Activated naive CD8-positive, alpha-beta T cell (primary cell): ENCODE measurements around the gene AKR1D1.
"Not testable (repeated sequence)": the region's sequence is repeated elsewhere in the genome, so short reads cannot be mapped to it uniquely, and the experiment has no call there.

Source experiments
- H3K27ac Mint-ChIP-seq: one replicate; pipeline ENCODE4 v1.8.0; 2021; ENCODE audit warnings: mixed read lengths
- H3K27me3 Mint-ChIP-seq: one replicate; pipeline ENCODE4 v1.8.0; 2021; ENCODE audit warnings: mixed read lengths
- H3K36me3 Mint-ChIP-seq: one replicate; pipeline ENCODE4 v1.8.0; 2021; ENCODE audit warnings: mixed read lengths
- H3K4me1 Mint-ChIP-seq: one replicate; pipeline ENCODE4 v1.8.0; 2021; ENCODE audit warnings: low read depth, mixed read lengths
- H3K4me3 Mint-ChIP-seq: one replicate; pipeline ENCODE4 v1.8.0; 2021; ENCODE audit warnings: mild to moderate bottlenecking, mixed read lengths
- H3K9me3 Mint-ChIP-seq: one replicate; pipeline ENCODE4 v1.8.0; 2021; ENCODE audit warnings: low read depth, mixed read lengths

The AKR1D1 gene, protein sequence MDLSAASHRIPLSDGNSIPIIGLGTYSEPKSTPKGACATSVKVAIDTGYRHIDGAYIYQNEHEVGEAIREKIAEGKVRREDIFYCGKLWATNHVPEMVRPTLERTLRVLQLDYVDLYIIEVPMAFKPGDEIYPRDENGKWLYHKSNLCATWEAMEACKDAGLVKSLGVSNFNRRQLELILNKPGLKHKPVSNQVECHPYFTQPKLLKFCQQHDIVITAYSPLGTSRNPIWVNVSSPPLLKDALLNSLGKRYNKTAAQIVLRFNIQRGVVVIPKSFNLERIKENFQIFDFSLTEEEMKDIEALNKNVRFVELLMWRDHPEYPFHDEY

GRCh38 chr7:138076196-138076595 lies at the start of gene AKR1D1:
TSS of gene AKR1D1 (plus strand) at chr7:138076459. CDS start at chr7:138076519, 60 bp downstream.
- Mint-ChIP-seq H3K4me3 (no peak within 1 kb of the TSS), H3K9me3 (peaks cover 19% of the 10 kb centered on the region), H3K27me3 (peaks cover 2% of the 10 kb centered on the region), H3K36me3 (peaks cover 6% of the 10 kb centered on the region), H3K27ac (no peak within 1 kb of the TSS), H3K4me1 (no peaks in the 10 kb centered on the region)

DNA sequence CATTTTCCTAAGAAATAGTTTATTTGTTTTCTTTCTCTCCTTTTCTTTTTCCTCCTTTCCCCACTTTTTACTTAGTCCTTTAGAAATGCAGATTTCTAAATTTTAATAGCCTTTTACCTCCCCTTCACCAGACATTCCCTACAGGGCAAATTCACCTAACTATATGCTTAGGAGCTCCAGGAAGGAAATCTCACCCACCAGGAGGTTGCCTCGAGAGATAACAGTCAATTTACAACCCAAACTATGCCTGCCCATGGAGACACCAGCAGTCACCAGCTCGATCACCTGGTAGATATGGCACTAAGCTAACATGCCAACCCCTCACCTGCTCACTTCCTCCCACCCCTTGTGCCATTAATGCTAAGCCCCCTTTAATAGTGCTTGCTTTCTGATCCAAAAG lies 49.2 kb upstream of the AKR1D1 start:
- H3K9me3 Mint-ChIP-seq = peaks cover 6% of the 10 kb centered on the region
- H3K4me1 Mint-ChIP-seq = peaks cover 6% of the 10 kb centered on the region
- H3K27ac Mint-ChIP-seq = no peak overlapping the region
- peaks cover 5% of the 10 kb centered on the region for H3K27me3 Mint-ChIP-seq
- H3K4me3 Mint-ChIP-seq = no peak overlapping the region
- peaks cover 5% of the 10 kb centered on the region for H3K36me3 Mint-ChIP-seq

- Mint-ChIP-seq H3K27ac (no peak overlapping the region), H3K9me3 (peaks cover 6% of the 10 kb centered on the region), H3K27me3 (peaks cover 5% of the 10 kb centered on the region), H3K4me1 (peaks cover 3% of the 10 kb centered on the region), H3K4me3 (no peak overlapping the region), H3K36me3 (peaks cover 3% of the 10 kb centered on the region)
Measured at GRCh38 chr7:138029126-138029525, 47.1 kb upstream of the AKR1D1 start.

GRCh38 chr7:138029941-138030340 lies 46.3 kb upstream of the AKR1D1 start:
- Mint-ChIP-seq H3K27me3 (peaks cover 5% of the 10 kb centered on the region), H3K9me3 (peaks cover 4% of the 10 kb centered on the region), H3K4me1 (no peaks in the 10 kb centered on the region), H3K4me3 (no peak overlapping the region), H3K27ac (no peak overlapping the region), H3K36me3 (peaks cover 3% of the 10 kb centered on the region)

DNA sequence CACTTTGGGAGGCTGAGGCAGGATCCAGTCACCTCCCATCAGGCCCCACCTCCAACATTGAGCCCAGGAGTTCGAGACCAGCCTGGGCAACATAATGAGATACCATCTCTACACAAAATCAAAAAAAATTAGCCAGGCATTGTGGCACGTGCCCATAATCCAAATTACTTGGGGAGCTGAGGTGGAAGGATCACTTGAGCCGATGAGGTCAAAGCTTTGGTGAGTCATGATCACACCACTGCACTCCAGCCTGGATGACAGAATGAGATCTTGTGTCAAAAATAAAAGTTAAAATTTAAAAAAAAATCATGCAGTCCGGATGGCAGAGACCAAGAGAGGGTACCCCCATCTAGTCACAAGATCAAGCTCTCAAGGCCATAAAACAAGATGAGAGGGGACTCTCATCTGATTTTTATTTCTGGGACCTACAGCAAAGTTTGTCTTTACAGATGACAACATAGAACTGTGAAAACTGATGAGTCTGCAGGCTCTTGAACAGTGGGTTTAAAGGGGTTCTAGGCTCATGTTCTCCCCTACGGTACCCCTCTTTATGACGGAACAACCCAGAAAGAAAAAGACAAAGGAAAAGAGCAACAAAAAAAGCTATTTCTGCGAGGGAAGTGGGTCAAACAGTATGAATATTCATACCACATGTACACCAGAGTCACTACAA lies 45.4 kb upstream of the AKR1D1 start:
- no peaks in the 10 kb centered on the region for H3K9me3 Mint-ChIP-seq
- H3K27ac Mint-ChIP-seq = no peak overlapping the region
- no peak overlapping the region for H3K4me3 Mint-ChIP-seq
- H3K36me3 Mint-ChIP-seq = peaks cover 2% of the 10 kb centered on the region
- H3K4me1 Mint-ChIP-seq = no peaks in the 10 kb centered on the region
- H3K27me3 Mint-ChIP-seq = peaks cover 5% of the 10 kb centered on the region

GRCh38 chr7:138032186-138032585 lies 44.1 kb upstream of the AKR1D1 start:
- H3K27ac Mint-ChIP-seq = no peak overlapping the region
- H3K4me3 Mint-ChIP-seq = no peak overlapping the region
- peaks cover 4% of the 10 kb centered on the region for H3K9me3 Mint-ChIP-seq
- peaks cover 5% of the 10 kb centered on the region for H3K36me3 Mint-ChIP-seq
- H3K27me3 Mint-ChIP-seq = peaks cover 6% of the 10 kb centered on the region
- no peaks in the 10 kb centered on the region for H3K4me1 Mint-ChIP-seq

DNA sequence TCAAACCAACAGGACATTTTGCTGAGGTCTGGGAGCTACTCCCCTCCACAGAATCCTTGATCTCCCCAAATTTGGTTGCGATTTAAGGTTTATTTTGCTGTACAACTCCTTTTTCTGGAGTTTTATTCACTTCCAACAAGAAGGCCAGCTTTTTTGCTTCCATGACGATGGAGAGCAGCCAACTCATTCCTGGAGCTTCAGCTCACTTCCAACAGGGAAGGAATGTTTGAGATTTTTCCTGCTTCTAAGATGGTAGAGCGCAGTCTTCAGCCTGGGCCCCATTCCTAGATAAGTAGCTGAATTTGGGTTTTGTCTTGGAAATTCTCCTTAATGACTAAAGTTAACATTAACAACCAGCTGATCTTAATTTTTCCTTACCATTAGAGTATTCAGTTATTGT lies 43.5 kb upstream of the AKR1D1 start:
- Mint-ChIP-seq H3K9me3 (peaks cover 4% of the 10 kb centered on the region), H3K4me3 (no peak overlapping the region), H3K4me1 (no peaks in the 10 kb centered on the region), H3K27ac (no peak overlapping the region), H3K27me3 (peaks cover 5% of the 10 kb centered on the region), H3K36me3 (peaks cover 5% of the 10 kb centered on the region)

- Mint-ChIP-seq H3K27ac (no peak overlapping the region), H3K36me3 (peaks cover 5% of the 10 kb centered on the region), H3K27me3 (peaks cover 5% of the 10 kb centered on the region), H3K9me3 (peaks cover 4% of the 10 kb centered on the region), H3K4me1 (no peaks in the 10 kb centered on the region), H3K4me3 (no peak overlapping the region)
Measured at GRCh38 chr7:138033241-138033640, 43.0 kb upstream of the AKR1D1 start.

- Mint-ChIP-seq H3K4me1 (no peaks in the 10 kb centered on the region), H3K27me3 (peaks cover 12% of the 10 kb centered on the region), H3K27ac (no peak overlapping the region), H3K9me3 (peaks cover 4% of the 10 kb centered on the region), H3K4me3 (no peak overlapping the region), H3K36me3 (peaks cover 5% of the 10 kb centered on the region)
Measured at GRCh38 chr7:138036135-138036534, 40.1 kb upstream of the AKR1D1 start.

DNA sequence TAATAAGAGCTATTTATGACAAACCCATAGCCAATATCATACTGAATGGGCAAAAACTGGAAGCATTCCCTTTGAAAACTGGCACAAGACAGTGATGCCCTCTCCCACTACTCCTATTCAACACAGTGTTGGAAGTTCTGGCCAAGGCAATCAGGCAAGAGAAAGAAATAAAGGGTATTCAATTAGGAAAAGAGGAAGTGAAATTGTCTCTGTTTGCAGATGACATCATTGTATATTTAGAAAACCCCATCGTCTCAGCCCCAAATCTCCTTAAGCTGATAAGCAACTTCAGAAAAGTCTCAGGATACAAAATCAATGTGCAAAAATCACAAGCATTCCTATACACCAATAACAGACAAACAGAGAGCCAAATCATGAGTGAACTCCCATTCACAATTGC lies 36.2 kb upstream of the AKR1D1 start:
- H3K9me3 Mint-ChIP-seq, H3K4me1 Mint-ChIP-seq, H3K4me3 Mint-ChIP-seq, H3K27ac Mint-ChIP-seq, H3K36me3 Mint-ChIP-seq: not testable (repeated sequence)
- peaks cover 15% of the 10 kb centered on the region for H3K27me3 Mint-ChIP-seq

DNA sequence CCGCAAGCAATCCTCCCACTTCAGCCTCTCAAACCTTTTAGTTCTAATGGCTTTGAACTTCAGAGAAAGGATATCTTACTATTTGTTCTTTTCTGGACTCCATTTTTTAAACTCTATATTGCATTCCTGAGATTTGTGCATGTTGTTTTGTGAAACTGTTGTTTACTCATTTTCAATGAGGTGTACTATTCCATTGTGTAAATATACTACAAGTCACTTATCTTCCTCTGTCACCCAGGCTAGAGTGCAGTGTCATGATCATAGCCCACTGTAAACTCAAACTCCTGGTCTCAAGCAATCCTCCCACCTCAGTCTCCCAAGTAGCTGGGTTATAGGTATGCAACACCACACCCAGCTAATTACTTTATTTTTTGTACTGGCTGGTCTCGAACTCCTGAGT lies 31.4 kb upstream of the AKR1D1 start:
- H3K27ac Mint-ChIP-seq = no peak overlapping the region
- H3K36me3 Mint-ChIP-seq = no peaks in the 10 kb centered on the region
- no peaks in the 10 kb centered on the region for H3K9me3 Mint-ChIP-seq
- no peaks in the 10 kb centered on the region for H3K4me1 Mint-ChIP-seq
- H3K4me3 Mint-ChIP-seq = no peak overlapping the region
- H3K27me3 Mint-ChIP-seq = peaks cover 15% of the 10 kb centered on the region

DNA sequence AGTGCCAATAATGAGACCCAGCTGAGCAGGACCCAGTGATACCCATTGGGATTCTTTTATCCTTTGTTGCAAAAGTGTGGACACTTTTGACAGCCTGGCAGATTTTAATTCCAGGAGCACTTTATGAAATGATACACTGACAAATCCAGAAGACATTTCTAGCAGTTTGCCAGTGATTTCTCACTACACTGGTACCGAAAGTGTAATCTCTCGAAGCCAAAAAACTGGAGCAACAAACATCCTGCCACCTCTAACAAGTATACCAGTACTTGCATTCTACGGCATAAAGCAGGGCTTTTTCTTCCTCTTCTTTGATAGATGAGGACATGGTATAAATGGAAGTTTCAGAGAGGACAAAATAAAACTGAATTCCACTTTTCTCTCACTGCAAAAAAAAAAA lies 28.4 kb upstream of the AKR1D1 start:
- H3K27me3 Mint-ChIP-seq = peaks cover 12% of the 10 kb centered on the region
- peaks cover 10% of the 10 kb centered on the region for H3K9me3 Mint-ChIP-seq
- H3K27ac Mint-ChIP-seq = no peak overlapping the region
- H3K36me3 Mint-ChIP-seq = no peaks in the 10 kb centered on the region
- no peak overlapping the region for H3K4me3 Mint-ChIP-seq
- no peaks in the 10 kb centered on the region for H3K4me1 Mint-ChIP-seq

- Mint-ChIP-seq H3K27ac (no peak overlapping the region), H3K4me3 (no peak overlapping the region), H3K9me3 (peaks cover 10% of the 10 kb centered on the region), H3K36me3 (no peaks in the 10 kb centered on the region), H3K27me3 (peaks cover 12% of the 10 kb centered on the region), H3K4me1 (no peaks in the 10 kb centered on the region)
Measured at GRCh38 chr7:138049505-138050116, 26.6 kb upstream of the AKR1D1 start.

DNA sequence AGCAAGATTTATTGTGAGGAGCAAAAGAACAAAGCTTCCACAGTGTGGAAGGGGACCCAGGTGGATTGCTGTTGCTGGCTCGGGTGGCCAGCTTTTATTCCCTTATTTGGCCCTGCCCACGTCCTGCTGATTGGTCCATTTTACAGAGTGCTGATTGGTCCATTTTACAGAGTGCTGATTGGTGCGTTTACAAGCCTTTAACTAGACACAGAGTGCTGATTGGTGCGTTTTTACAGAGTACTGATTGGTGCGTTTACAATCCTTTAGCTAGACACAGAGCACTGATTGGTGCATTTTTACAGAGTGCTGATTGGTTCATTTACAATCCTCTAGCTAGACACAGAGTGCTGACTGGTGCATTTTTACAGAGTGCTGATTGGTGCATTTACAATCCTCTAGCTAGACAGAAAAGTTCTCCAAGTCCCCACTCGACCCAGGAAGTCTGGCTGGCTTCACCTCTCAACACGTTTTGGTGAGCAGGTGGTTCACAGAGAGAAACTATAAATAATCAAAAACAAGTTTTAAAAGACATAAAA lies 24.5 kb upstream of the AKR1D1 start:
- not testable (repeated sequence) for H3K27ac Mint-ChIP-seq, H3K4me1 Mint-ChIP-seq, H3K36me3 Mint-ChIP-seq

DNA sequence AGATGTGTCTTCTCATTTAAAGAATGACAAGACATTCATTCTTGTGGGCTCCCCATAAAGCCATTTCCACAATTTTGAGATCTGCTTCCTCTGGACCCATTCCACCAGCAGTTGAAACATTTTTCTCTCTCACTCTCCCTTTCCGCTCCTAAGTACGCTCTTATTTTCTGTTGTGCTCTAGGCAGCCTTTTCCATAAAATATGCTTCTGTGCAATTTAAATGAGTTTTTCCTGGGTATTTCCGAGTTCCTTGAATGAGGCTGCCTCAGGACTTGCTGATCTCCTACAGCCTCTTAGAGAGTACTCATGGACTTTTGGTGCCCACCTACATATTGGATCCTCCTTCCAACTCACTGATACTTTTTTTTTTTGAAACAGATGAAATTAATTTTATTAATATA lies 23.6 kb upstream of the AKR1D1 start:
- Mint-ChIP-seq H3K36me3 (no peaks in the 10 kb centered on the region), H3K4me1 (no peaks in the 10 kb centered on the region), H3K27me3 (peaks cover 4% of the 10 kb centered on the region), H3K4me3 (no peak overlapping the region), H3K9me3 (peaks cover 10% of the 10 kb centered on the region), H3K27ac (no peak overlapping the region)

More for the DNA sequence above, 24.5 kb upstream of the AKR1D1 start:
- peaks cover 10% of the 10 kb centered on the region for H3K9me3 Mint-ChIP-seq
- not testable (repeated sequence) for H3K4me3 Mint-ChIP-seq, H3K27me3 Mint-ChIP-seq
